Retina (tissue), 1 donor: ENCODE data around the gene UBE2K.
"Not testable (repeated sequence)": the region's sequence is repeated elsewhere in the genome, so short reads cannot be mapped to it uniquely, and the experiment has no call there.

ENCODE experiments used
- DNase-seq: peaks from one replicate; pipeline ENCODE4 v3.0.0-alpha.2; 2016

UBE2K gene

GRCh38 chr4:39698424-39699009 lies 581 bp downstream of the UBE2K start:
- DNase-seq, result no peak

GRCh38 chr4:39699687-39700409 lies 1.9 kb downstream of the UBE2K start:
- no peak for DNase-seq

GRCh38 chr4:39700554-39700953 lies 2.6 kb downstream of the UBE2K start:
- no peak for DNase-seq

- DNase-seq, result no peak
These were observed 4.8 kb downstream of the UBE2K start for GRCh38 chr4:39702716-39703115.

- DNase-seq, result not testable (repeated sequence)
These were observed 6.9 kb downstream of the UBE2K start for GRCh38 chr4:39704789-39705188.

- no peak for DNase-seq
These were observed 8.4 kb downstream of the UBE2K start for GRCh38 chr4:39706334-39706733.

GRCh38 chr4:39706741-39707511 lies 9.0 kb downstream of the UBE2K start:
- DNase-seq, result no peak

- DNase-seq, result no peak
These were observed 12.4 kb downstream of the UBE2K start for GRCh38 chr4:39710098-39710896.

GRCh38 chr4:39712819-39713607 lies 15.1 kb downstream of the UBE2K start:
- no peak for DNase-seq

- DNase-seq, result no peak
These were observed 15.8 kb downstream of the UBE2K start for GRCh38 chr4:39713691-39714090.

GRCh38 chr4:39714166-39714565 lies 16.2 kb downstream of the UBE2K start:
- DNase-seq, result no peak

- no peak for DNase-seq
These were observed 17.9 kb downstream of the UBE2K start for GRCh38 chr4:39715788-39716187.

- no peak for DNase-seq
These were observed 18.4 kb downstream of the UBE2K start for GRCh38 chr4:39716356-39716755.

GRCh38 chr4:39717743-39718142 lies 19.8 kb downstream of the UBE2K start:
- DNase-seq, result not testable (repeated sequence)

GRCh38 chr4:39718366-39719323 lies 20.7 kb downstream of the UBE2K start:
- DNase-seq, result no peak

- no peak for DNase-seq
These were observed 22.1 kb downstream of the UBE2K start for GRCh38 chr4:39719804-39720580.

- not testable (repeated sequence) for DNase-seq
These were observed 23.3 kb downstream of the UBE2K start for GRCh38 chr4:39721273-39721672.

GRCh38 chr4:39721788-39722187 lies 23.9 kb downstream of the UBE2K start:
- no peak for DNase-seq

GRCh38 chr4:39729557-39729956 lies 31.6 kb downstream of the UBE2K start:
- DNase-seq, result no peak

GRCh38 chr4:39730072-39730471 lies 32.1 kb downstream of the UBE2K start:
- no peak for DNase-seq
